GM21515 (cell line): ENCODE data around the gene KRT85.
"Not testable (repeated sequence)": the region's sequence is repeated elsewhere in the genome, so short reads cannot be mapped to it uniquely, and the experiment has no call there.

Experiments used
- ATAC-seq: cut with Tn5 transposase; IDR thresholded peaks from one replicate; pipeline ENCODE4 v1.9.1; 2021; ENCODE audit not compliant: unreplicated experiment

Gene KRT85

DNA sequence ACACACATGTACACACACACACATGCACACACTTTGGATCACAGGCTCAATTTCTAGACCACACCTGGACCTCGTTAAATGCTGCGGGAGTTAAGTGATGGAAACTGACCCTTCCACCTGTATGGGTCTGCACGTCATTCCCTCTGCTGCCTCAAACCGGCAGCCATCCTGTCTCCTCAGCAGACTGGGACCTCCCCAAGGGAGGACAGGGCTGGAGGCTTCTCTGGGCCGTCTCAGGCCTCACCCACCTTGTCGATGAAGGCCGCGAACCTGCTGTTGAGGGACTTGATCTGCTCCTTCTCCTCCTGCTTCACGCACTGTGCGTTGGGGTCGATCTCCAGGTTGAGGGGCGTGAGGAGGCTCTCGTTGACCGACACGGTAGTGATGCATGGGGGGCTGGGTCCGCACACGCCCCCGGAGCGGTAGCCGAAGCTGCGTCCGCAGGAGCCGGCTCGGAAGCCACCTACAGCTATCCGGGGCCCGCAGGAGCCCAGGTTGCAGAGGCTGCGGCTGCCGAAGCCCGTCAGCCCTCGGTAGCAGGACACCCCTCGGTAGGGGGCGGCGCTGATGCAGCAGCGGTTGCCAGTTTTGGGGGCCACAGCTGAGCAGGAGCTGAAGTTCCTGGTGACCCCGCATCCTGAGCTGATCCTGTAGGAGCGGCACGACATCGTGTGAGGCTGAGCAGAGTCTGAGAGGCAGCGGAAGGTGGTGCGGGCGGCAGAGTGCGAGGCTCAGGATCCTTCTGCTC is at the start of gene KRT85:
TSS of gene KRT85 (minus strand) at position 744 of the 748 bp plus-strand sequence. CDS start at position 668, 76 bp downstream.
- no peak for ATAC-seq

DNA sequence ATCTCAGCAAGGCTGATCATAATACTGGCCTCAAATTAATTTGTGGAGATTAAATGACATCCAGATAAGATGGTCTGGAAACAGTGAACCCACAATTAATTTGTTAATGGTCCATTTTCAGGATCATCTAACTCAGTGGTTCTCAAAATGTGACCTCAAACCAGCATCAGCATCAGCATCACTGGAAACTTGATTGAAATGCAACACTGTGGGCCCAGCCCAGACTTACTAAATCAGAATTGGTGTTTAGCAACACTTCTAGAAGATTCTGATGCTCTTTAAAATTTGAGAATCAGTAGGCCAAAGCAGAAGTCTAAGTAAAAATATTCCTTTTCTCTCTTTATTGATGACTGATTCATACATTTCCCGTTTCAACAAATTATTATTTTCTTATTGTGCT is 49.5 kb upstream of the KRT85 start:
- ATAC-seq = no peak

DNA sequence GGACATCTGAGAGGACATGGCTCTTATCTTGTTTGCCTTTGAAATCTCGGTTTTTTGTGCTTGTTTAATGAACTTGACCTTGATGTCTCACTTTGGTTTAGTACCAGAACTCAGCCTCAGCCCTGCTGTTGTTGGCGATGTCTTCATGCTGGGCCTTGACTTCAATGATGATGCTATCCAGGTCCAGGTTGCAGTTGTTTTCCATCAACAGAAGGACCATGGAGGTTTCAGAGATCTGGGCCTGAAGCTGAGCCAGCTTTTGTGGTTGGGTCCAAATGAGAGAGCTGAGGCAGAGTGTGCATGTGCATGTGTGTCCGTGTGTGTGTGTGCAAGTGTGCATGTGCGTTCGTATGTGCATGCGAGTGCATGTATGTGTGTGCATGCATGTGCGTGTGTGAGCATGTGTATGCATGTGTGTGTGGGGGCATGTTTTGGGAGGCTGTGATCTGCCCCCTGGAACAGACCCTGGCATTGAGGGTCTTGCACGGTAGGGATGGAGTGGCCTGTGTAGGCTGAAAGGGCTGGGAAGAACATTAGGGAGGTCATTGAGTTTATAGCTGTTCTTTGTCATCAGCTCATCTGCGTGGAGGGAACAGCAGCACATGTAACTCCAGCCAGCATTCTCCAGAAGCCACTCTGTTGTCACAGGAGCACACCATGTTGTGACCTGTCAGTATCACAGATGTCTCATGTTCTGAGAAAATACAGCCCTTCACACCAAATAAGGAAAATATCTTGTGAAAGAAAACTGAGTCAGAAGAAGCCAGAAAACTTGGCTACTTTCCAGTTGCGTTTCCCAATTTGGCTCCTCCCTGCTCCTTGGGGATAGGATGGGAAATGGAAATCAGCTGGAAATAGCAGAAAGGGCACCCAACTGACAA is 48.8 kb upstream of the KRT85 start:
- no peak for ATAC-seq

DNA sequence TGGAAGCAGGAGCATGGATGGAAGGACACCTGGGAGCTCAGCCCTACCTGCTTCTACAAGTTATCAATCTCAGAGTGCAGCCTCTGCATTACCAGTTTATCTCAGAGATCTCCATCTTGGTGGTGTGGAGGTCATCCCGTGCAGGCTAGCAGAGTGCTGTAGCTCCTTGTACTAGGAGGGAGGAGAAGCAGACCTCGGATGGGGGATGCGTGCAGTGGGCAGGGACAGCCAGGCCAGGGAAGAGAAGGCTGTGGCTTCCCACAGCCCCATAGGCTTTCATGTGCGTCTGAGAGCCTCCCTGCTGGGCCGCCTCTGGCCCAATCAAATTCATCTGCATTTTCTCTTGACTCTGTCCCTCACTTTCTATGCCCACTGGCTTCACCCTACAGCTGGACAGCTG is 47.7 kb upstream of the KRT85 start:
- no peak for ATAC-seq

DNA sequence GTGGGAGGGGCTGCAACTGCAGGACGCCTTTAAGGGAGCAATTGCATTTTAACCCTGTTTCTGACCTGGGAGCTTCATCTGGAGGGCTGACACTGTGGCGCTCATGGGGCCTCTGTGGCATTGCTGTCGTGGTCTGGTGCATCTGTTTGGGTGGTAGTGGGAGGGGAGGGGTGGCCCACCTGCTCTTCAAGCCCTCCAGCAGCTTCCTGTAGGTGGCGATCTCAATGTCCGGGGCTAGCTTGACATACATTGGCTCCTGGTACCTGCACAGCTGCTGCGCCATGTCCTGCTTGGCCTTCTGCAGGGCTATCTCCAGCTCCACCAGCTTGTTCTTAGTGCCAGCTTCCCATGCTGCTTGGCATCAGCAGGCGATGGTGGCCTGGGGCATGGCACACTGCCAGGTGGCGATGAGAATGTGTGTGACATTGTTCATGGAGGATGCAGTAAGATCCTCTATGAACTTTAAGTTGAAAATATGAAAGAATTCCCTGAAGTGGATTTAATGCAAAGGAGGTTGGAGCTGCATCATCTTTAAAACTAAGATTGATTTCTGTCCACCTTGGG is 46.6 kb upstream of the KRT85 start:
- no peak for ATAC-seq

DNA sequence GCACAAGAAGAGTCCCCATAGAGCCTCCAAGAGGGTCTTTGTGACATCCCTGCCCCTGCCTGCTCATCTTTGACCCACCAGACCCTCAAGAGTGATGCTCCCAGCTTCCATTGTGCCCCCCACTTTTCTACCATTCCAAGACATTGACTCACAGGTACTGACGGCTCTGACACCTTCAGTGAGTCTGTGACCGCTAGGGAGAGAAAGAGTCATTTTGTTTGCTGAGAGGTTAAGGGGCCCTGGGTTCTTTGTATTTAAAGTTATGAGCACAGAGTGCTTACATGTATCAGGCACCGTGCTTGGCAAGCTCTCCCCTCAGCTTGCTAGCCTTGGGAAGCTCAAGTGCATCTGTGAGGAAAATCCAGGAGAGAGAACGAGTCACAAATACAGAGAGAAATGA is 45.9 kb upstream of the KRT85 start:
- ATAC-seq = no peak

DNA sequence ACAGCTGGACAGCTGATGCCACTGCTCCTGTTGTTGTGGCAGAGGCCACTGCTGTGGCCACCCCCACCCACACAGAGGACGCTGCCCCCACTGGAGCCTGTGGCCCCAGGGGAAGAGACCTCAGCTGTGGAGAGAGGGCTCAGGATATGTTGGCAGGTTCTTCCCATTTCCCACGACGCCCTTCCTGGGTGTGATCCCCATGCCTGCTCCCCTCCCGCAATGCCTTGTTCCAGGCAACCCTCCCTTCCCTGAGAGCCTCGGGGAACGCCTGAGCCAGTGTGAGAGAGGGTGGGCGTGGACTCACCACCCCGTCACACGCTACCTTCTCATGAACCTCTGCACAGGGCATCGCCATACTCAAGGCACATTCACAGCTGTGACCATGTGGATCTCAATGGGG is 44.5 kb upstream of the KRT85 start:
- ATAC-seq = no peak

DNA sequence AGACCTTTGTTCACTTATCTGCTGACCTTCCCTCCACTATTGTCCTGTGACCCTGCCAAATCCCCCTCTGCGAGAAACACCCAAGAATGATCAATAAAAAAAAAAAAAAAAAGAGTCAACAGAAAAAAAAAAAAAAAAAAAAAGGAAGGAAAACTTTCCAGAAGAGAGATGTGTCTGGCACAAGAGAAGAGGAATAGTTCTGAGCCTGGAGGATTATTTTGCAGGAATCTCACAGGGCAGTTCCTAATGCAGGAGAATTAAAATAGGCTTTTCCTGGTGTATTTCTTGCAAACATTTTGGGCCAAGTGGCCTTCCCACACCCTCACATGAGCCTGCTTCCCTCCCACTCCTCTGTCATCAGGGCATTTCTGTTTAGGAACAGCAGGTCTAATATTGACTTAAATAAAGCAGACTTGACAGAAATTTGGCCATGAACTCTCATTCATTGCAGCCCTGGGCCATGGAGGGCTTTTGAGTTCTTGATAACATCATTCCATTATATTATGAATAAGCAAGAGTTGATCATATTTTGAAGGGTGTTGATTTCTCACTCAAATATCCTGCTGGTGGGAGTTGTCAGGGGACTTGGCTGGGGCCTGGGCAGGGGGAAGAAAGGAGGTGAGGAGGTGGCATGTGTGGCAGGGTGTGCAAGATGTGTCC is 43.4 kb upstream of the KRT85 start:
- ATAC-seq = not testable (repeated sequence)

DNA sequence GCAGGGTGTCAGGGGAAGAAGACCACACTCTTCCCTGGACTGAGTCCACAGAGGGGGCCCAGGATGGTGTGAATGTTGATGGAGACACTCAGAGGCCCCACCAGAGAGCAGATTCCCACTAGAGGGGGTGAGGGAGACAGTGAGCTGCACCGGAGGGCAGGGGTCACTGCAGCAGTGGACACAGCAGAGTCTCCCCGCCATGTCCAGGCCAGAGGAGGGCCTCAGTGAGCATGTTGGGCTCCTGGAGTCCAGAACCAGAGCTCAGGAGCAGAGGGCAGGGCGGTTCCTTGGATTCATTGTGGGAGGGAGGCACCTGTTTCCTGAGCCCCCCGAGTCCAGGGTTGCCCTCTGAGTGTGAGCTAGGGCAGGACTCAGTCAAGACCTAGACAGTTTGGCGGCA is 40.6 kb upstream of the KRT85 start:
- ATAC-seq = no peak

DNA sequence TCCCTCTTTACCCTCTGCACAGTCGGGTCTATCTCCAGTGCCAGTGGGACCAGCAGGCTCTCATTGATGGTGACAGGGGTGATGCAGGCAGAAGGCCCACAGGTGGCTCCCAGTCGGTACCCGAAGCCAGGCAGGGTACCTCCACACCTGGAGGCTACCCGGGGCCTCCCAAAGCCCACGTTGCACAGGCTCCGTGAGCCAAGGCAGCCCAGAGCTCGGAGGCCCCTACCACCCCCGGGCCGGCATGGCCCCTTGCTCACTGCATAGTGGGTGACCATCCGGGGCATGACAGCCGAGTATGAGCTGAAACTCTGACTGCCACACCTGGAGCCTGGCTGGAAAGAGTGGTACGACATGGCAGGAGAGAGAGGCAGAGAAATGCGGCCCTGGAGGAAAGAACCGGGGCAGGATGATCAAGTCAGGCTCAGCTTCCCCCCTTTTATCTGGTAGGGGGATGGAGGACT is 38.7 kb upstream of the KRT85 start, which contains the start of gene KRT82:
TSS of gene KRT82 (minus strand) at position 414 of the 464 bp plus-strand sequence. CDS start at position 356, 58 bp downstream.
- no peak for ATAC-seq

DNA sequence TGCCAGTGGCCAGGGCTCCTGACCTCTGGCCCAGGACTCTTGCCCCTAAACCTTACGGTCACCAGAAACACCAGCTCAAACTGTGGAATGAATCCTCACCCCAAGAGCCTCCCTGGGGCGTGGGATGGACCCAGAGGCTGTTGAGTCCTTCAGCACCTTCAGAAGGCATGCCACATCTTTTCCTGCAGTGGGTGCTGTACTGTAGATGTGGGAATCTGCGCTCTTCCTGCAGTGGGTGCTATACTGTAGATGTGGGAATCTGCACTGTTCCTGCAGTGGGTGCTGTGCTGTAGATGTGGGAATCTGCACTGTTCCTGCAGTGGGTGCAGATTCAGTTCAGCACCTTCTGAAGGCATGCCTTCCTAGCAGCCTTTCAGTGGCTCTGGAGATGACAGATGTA is 37.7 kb upstream of the KRT85 start:
- no peak for ATAC-seq

DNA sequence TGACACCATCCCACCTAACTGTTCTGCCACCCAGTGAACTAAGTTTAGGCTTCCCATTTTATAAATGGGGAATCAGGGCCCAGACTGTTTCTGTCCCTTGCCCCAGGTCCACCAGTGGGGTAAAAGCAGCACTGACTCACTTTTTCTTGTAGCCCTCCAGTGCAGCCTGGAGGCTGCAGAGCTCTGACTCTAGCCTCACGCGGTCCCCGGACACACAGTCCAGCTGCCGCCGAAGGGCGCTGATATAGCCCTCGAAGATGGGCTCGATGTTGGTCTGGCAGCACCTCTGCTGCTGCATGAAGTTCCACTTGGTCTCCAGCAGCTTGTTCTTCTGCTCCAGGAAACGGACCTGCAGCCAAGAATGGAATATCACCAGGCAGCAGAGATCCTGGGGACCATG is 36.3 kb upstream of the KRT85 start:
- no peak for ATAC-seq

DNA sequence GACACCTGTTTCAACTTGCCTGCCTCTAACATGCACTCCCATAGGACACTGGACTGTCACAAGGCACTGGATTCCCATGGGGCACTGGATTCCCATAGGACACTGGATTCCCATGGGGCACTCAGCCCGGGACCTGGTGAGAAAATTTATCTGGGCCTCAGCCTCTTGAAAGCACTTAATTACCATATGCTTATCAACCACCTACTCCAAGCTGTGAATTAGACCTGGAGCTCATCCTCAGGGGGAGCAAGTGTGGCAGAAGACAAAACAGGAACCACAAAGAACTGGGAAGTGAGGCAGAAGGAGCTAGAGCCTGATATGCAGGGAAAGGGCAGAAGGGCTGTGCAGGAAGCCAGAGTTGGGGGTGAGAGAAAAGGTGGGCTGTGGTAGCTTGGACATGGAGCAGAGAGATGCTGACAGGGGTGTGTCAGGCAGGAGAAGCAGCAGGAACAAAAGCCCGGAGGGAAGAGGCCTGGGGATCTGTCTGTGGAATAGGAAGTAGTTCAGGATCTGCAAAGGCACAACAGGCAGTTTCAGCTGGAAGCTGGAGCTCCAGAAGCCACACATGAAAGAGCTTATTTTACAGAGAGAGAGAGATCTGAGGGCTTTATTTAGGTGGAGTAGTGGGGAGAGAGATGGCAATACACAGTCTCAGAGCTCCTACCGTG is 35.7 kb upstream of the KRT85 start:
- ATAC-seq = no peak

DNA sequence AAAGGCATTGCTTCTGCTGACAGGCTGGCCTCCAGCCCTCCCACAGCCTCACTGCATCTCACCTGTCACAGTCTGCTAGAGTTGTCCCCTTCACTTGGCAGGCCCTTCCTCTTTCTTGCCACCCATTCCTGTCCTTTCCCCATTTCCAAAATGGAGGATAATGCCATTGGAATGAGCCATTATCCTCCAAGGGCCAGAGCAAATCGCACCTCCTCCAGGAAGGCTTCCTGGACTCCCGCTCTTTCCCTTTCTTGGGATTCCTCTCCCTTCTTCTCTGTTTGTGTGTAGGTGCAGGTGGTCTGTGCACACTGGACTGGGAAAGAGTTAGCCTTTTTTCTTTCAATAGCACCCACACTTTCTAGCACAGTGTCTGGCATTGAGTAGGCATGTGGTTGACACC is 35.1 kb upstream of the KRT85 start:
- ATAC-seq = no peak

DNA sequence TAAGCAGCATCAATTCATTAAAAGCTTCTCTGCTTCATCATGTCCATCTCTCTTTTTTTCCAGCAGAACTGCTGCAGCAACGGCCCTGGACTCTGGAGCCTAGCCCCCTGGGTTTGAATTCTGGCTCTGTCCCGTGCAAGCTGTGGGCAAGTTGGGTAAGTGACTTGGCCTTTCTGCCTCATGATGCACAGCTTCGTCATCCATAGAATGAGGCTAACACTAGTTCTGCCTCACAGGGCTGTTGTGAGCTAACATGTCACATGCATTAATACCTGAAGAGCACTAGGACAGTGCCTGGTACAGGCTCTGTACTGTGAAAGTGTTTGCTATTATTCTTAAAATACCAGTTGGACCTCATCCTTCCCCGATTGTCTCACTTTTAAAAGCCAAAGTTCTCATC is 34.6 kb upstream of the KRT85 start:
- no peak for ATAC-seq

DNA sequence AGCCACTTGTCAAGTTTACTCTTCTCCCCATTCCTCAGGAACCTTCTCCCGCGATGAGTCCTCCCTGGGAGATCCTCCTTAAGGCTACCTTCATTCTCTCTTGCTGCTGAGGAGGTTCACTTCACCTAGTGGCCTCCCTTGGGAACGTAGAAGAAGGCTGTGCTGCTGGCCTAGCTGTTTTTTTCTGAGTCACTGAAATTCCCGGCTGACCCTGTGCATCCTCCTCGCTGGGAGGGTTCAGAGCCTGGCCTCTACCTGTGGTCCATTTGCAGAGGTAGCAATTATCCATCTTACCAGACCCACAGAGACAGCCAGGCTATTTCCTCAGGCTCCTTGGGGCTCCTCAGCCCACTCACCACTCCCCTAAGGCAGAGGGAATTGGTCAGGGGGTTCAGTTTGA is 34.2 kb upstream of the KRT85 start:
- ATAC-seq = no peak

DNA sequence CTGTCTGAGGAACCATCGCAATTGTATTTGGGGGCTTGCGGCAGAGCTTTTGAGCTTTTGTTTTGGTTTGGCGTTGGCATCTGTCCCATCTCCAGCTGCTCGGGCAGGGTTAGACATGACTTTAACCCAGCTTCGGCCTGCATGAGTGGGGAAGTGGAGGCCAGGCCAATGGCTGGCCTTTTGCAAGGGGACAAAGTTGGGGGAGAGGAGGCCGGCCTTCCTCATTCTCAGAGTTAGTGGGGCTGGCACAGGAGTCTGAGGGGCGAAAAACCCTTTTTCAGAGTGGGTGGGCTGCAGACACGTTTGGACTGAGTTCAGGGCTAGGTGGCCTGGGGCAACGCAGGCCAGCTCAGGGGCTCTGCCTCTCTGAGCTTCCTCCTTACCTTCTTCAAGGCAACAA is 33.6 kb upstream of the KRT85 start:
- ATAC-seq = no peak

DNA sequence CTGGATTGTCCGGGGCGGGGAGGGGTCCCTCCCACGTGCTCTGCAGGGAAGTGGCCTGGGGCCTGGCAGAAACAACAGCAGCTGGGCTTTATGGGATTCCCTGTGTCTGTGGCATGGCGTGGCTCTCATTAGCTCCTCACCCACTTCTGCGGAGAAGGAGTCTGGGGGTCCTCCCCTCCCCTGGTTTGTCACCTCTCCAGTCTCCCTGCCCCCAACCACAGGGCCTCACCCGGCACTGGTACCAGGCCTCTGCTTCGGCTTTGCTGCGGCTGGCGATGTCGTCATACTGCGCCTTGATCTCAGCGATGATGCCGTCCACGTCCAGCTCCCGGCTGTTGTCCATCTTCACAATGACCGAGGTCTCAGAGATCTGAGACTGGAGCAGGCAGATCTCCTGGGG is 32.5 kb upstream of the KRT85 start:
- ATAC-seq = no peak

DNA sequence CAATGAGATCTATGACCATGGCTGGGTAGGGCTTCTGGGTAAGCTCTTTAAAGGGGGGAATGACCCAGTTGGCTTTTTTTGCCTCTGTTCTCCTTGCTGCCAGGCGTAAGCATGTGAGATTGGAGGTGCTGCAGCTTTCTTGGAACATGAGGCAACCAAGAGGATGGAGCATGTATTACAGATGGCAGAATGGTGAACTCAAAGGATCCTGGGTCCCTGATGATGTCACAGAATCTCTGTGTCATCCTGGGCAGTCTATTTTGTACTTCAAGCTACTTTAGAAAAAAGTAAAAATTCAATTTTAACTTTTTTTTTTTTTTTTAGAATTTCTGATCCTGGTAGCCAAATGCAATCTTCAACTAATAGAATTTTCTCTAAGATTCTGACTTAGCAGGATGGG is 30.9 kb upstream of the KRT85 start:
- ATAC-seq = no peak

DNA sequence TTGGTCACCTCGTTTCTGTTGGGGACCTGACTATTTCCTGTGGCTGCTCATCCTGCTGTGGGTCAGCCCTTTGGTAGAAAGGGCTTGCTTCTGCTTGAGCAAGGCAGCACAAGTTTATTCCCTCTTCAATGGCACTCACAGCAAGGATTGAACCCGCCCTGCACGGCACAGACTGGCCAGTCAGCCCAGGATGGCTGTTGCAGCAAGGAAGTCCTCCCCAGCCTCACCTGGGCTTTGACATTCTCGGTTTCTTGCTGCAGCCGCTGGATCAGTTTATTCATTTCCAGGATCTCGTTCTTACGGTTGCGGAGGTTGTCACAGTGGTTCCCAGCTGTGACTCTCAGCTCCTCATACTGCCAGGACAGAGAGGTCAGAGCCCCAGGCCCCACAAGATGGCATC is 29.4 kb upstream of the KRT85 start:
- ATAC-seq = no peak
